Gastrocnemius medialis (tissue), 4 donors: ENCODE data around the gene NKD1. TPM values are rescaled to one million over a fixed set of nuclear protein-coding genes. Genes with fewer than 3 reads are reported as not detected.

ENCODE experiments used
- ATAC-seq, 2 donors: fragments of 150-250 bp; one replicate each; pipeline ENCODE4 v1.9.1; 2016
- DNase-seq, 2 donors: peaks; one replicate each; pipeline ENCODE4 v3.0.0-alpha.2; 2019
- H3K27ac ChIP-seq, 4 donors: fragments of 200-600 bp; sonication (generic); 1 replicate in 1 of 4; 2 replicates in 3 of 4; pipeline ENCODE4 v1.5.1; 2016 to 2018; ENCODE audit warnings: mild to moderate bottlenecking in 2 of 4, moderate library complexity in 1 of 4
- H3K27me3 ChIP-seq, 3 donors: fragments of 200-600 bp; sonication (generic) in 2 of 3; 1 replicate in 1 of 3; 2 replicates in 2 of 3; pipeline versions ENCODE4 v1.5.1 to v1.6.0; 2016 to 2019; ENCODE audit warnings: mild to moderate bottlenecking in 1 of 3, moderate library complexity in 1 of 3
- H3K36me3 ChIP-seq, 2 donors: fragments of 200-600 bp; sonication (generic) in 1 of 2; one replicate each; pipeline ENCODE4 v1.5.1; 2017 to 2018
- H3K4me1 ChIP-seq, 2 donors: fragments of 200-600 bp; sonication (generic) in 1 of 2; one replicate each; pipeline ENCODE4 v1.5.1; 2016 to 2017; ENCODE audit warnings: mild to moderate bottlenecking in 2 of 2
- H3K4me3 ChIP-seq, 4 donors: fragments of 200-600 bp; sonication (generic) in 3 of 4; 1 replicate in 1 of 4; 2 replicates in 3 of 4; pipeline ENCODE4 v1.5.1; 2016 to 2019; ENCODE audit warnings: mild to moderate bottlenecking in 2 of 4
- H3K9me3 ChIP-seq, 3 donors: fragments of 200-600 bp; sonication (generic) in 2 of 3; 1 replicate in 1 of 3; 2 replicates in 2 of 3; pipeline ENCODE4 v1.5.1; 2016 to 2019
- CTCF ChIP-seq, 5 experiments: fragments of 450-650 bp in 3 of 5; fragments of 200-600 bp in 2 of 5; sonication (generic) in 2 of 5; IDR thresholded peaks in 4 of 5; conservative IDR thresholded peaks in 1 of 5; 1 replicate in 4 of 5; 2 replicates in 1 of 5; pipeline ENCODE4 v1.5.1; 2016 to 2019; ENCODE audit warnings: antibody characterized with exemption in 5 of 5, mild to moderate bottlenecking in 3 of 5, moderate library complexity in 3 of 5
- POLR2A ChIP-seq, 2 donors: fragments of 450-650 bp; IDR thresholded peaks; one replicate each; pipeline ENCODE4 v1.6.1; 2017; ENCODE audit warnings: antibody characterized with exemption in 2 of 2, mild to moderate bottlenecking in 2 of 2, moderate library complexity in 2 of 2
- in situ Hi-C, 4 donors: fragments of 200-750 bp; cut with MboI; loops; one replicate each; pipeline versions ENCODE4 v1.15.0 to v1.8.0; 2017; ENCODE audit warnings: low sequenced_read_pairs in 4 of 4
- intact Hi-C: fragments of 100-400 bp; cut with DNase I; formaldehyde crosslinking; loops from one replicate; pipeline ENCODE4 v1.15.1; 2023; ENCODE audit warnings: low total_unique reads
- total RNA-seq, 4 donors: library from RNA; depleted of rRNA; stranded (reverse); fragments of >200 nt; gene quantifications; one replicate each; pipeline versions ENCODE4 v1.1.0 to v1.2.3, GENCODE V29; 2016

NKD1 gene
- total RNA-seq, 4 donors from 2014 or later = 0.10 to 0.75 (median 0.19) TPM

DNA sequence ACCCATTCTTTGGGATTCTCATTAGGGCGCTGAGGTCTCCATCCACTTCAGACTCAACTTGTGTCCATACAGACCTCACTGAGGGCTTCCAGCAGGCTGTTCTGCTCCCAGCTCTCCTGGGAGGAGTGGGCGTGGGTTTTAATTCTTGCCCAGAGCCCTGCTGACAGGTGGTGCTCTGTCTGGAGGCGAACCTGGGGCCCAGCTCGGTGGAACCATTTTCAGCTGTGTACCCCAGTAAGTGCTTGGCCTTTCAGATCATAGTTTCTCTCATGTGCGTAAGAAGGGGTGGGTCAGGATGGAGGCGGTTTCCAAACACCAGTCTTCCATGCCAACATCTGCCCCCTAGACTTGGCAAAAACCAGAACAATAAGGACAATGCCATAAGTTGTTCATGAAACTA, 21.4 kb upstream of the NKD1 start:
- intact Hi-C loops (no loop called here), in situ Hi-C loops (no loop called here)
- no peak overlapping the region for H3K27ac ChIP-seq
- no peak overlapping the region for H3K4me3 ChIP-seq
- TF ChIP-seq POLR2A (IDR thresholded peaks at IDR 0.05) (no peak), CTCF (IDR thresholded peaks at IDR 0.05 in 4 of 5, conservative IDR thresholded peaks at IDR 0.05 in 1 of 5) (no peak)
- H3K9me3 ChIP-seq = no peaks in the 10 kb centered on the region
- DNase-seq (no peak), ATAC-seq (no peak)
- H3K36me3 ChIP-seq = no peaks in the 10 kb centered on the region
- H3K27me3 ChIP-seq = no peaks in the 10 kb centered on the region
- no peaks in the 10 kb centered on the region for H3K4me1 ChIP-seq

- no peak overlapping the region for H3K4me3 ChIP-seq
- no peak for TF ChIP-seq CTCF (IDR thresholded peaks at IDR 0.05 in 4 of 5, conservative IDR thresholded peaks at IDR 0.05 in 1 of 5)
- no peak for TF ChIP-seq POLR2A (IDR thresholded peaks at IDR 0.05)
- no peaks in the 10 kb centered on the region for H3K27me3 ChIP-seq
- no peaks in the 10 kb centered on the region for H3K9me3 ChIP-seq
- intact Hi-C loops = no loop called here
- H3K4me1 ChIP-seq = no peaks in the 10 kb centered on the region
- in situ Hi-C loops = no loop called here
- no peak overlapping the region for H3K27ac ChIP-seq
- ATAC-seq (no peak), DNase-seq (no peak)
- H3K36me3 ChIP-seq = no peaks in the 10 kb centered on the region
Measured at GRCh38 chr16:50528820-50529219, 19.4 kb upstream of the NKD1 start.

GRCh38 chr16:50529334-50529733, 18.9 kb upstream of the NKD1 start:
- DNase-seq (no peak), ATAC-seq (no peak)
- TF ChIP-seq POLR2A (IDR thresholded peaks at IDR 0.05) = no peak
- TF ChIP-seq CTCF (IDR thresholded peaks at IDR 0.05 in 4 of 5, conservative IDR thresholded peaks at IDR 0.05 in 1 of 5) = no peak
- H3K4me1 ChIP-seq = no peaks in the 10 kb centered on the region
- intact Hi-C loops (no loop called here), in situ Hi-C loops (no loop called here)
- no peak overlapping the region for H3K4me3 ChIP-seq
- H3K27ac ChIP-seq = no peak overlapping the region
- no peaks in the 10 kb centered on the region for H3K27me3 ChIP-seq
- H3K9me3 ChIP-seq = no peaks in the 10 kb centered on the region
- H3K36me3 ChIP-seq = no peaks in the 10 kb centered on the region

DNA sequence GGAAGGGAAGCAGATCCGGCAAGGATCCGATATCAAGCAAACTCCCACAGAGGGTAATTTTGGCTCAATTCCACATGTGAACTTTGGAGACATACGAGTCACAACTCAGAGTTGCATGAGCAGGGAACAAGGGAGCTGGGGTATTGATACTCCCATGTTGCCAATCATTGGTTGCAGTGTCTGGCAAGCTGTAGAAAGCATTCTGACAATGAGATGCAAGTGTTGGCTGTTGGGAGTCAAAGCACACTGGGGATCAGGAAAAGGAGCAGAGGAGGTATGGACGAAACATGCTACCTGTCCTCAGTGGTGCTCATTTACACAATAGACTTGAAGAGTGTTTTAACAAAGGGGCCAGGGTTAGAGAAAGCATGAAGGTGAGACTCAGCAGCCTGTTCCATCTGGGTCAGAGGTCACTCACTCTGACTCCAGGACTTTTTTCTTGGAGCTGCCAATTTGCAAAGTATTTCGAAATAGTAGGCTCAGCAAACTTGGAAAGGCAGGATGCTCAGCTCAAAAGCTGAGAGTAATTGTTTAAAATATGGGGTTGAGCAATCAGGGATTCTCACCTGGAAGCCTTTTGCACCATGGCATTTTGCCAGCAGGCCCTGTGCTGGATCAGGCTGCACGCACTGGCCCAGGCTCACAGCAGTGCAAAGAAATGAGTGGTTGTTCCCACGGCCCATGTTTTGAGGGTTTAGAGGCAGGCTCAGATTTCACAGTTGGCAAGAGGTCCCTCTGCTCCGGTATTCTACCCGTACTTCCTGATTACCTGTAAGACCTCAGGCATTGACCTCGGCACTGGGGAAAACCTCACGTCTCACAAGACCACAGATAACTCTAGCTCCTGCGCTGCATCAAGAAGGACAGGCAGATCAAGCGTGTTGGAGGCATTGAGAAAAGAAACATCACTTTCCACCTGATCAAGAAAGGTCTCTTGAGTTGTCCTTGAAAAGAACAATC, 17.6 kb upstream of the NKD1 start:
- Histone ChIP-seq H3K4me1 (no peaks in the 10 kb centered on the region), H3K27me3 (peaks cover 0 to 4% (median 0%) of the 10 kb centered on the region in 3 donors), H3K36me3 (no peaks in the 10 kb centered on the region), H3K27ac (no peak overlapping the region), H3K9me3 (no peaks in the 10 kb centered on the region), H3K4me3 (no peak overlapping the region)
- intact Hi-C loops = no loop called here
- in situ Hi-C loops = no loop called here
- TF ChIP-seq POLR2A (IDR thresholded peaks at IDR 0.05) (no peak), CTCF (IDR thresholded peaks at IDR 0.05 in 4 of 5, conservative IDR thresholded peaks at IDR 0.05 in 1 of 5) (no peak)
- DNase-seq = no peak
- no peak for ATAC-seq
